MCF 10A (cell line): Measurements from ENCODE around the gene ID4. TPM values are rescaled to one million over a fixed set of nuclear protein-coding genes. Genes with fewer than 3 reads are reported as not detected.
"Not testable (repeated sequence)": the region's sequence is repeated elsewhere in the genome, so short reads cannot be mapped to it uniquely, and the experiment has no call there.

Experiments
- BruUV-seq: library from RNA; stranded (reverse); fragments of 400-500 nt; replicated peaks from 2 replicates; lab custom pipeline; 2021; lab: Mats Ljungman, UMichigan
- CTCF ChIA-PET: fragments of 300-600 bp; sonication (Branson Sonifier 250); formaldehyde crosslinking; extraction: SDS; loops from one replicate; lab custom pipeline; 2021; ENCODE audit warnings: antibody characterized with exemption, inconsistent platforms; lab: Yijun Ruan, JAX
- POLR2A ChIA-PET: fragments of 300-600, 350-650 bp; sonication (Branson Sonifier 250); formaldehyde crosslinking; extraction: SDS; loops from one replicate; lab custom pipeline; 2020; ENCODE audit warnings: antibody characterized with exemption, inconsistent platforms; lab: Yijun Ruan, JAX
- DNase-seq: peaks from one replicate; pipeline ENCODE4 v3.0.0-alpha.2; 2018; ENCODE audit not compliant: unreplicated experiment
- H3K27ac Mint-ChIP-seq: one replicate; pipeline ENCODE4 v1.8.0; 2022; ENCODE audit warnings: mild to moderate bottlenecking, low read depth, mixed read lengths; ENCODE audit not compliant: unreplicated experiment
- H3K27me3 Mint-ChIP-seq: one replicate; pipeline ENCODE4 v1.8.0; 2022; ENCODE audit warnings: mixed read lengths; ENCODE audit not compliant: insufficient read depth, unreplicated experiment
- H3K36me3 Mint-ChIP-seq: one replicate; pipeline ENCODE4 v1.8.0; 2022; ENCODE audit warnings: mild to moderate bottlenecking, moderate library complexity, mixed read lengths; ENCODE audit not compliant: insufficient read depth, unreplicated experiment
- H3K4me1 Mint-ChIP-seq: one replicate; pipeline ENCODE4 v1.8.0; 2022; ENCODE audit warnings: mixed read lengths; ENCODE audit not compliant: insufficient read depth, unreplicated experiment
- H3K4me3 Mint-ChIP-seq: one replicate; pipeline ENCODE4 v1.8.0; 2022; ENCODE audit warnings: mild to moderate bottlenecking, moderate library complexity, mixed read lengths; ENCODE audit not compliant: unreplicated experiment
- H3K9me3 Mint-ChIP-seq: one replicate; pipeline ENCODE4 v1.8.0; 2022; ENCODE audit warnings: mixed read lengths; ENCODE audit not compliant: unreplicated experiment
- intact Hi-C: fragments of 100-400 bp; cut with micrococcal nuclease; formaldehyde crosslinking; loops from 2 replicates; pipeline ENCODE4 v1.14.1; 2022
- total RNA-seq: library from RNA; stranded (reverse); gene quantifications from 2 replicates; pipeline ENCODE4 v1.2.3, GENCODE V29; 2022
- TF ChIP-seq, protein P1 (sequence below): fragments of 200-600 bp; IDR thresholded peaks from one replicate; pipeline ENCODE4 v1.8.0; 2022; ENCODE audit warnings: antibody characterized with exemption, mild to moderate bottlenecking; ENCODE audit not compliant: unreplicated experiment

The ID4 gene
- total RNA-seq, 1 experiment from 2014 or later, result not detected

DNA sequence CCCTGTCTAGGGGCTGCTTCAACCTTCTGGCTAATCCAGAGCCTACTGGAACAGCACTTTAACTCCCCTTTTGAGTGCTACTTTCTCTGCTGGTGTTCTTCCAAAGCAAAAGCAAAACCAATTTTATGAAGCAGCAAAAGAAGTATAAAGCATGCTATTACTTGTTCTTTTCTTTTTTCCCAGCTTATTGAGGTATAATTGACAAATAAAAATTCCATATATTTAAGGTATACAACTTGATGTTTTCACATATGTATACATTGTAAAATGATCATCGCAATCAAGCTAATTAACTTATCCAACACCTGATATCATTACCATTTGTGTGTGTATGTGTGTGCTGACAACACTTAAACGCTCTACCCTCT is 14.9 kb downstream of the ID4 start:
- Mint-ChIP-seq H3K4me1 (peaks cover 4% of the 10 kb centered on the region), H3K27ac (no peak overlapping the region), H3K36me3 (no peaks in the 10 kb centered on the region), H3K27me3 (peaks cover 10% of the 10 kb centered on the region), H3K4me3 (no peak overlapping the region), H3K9me3 (no peaks in the 10 kb centered on the region)
- intact Hi-C loops, result loop anchor here (1.0 to 10.0 kb wide), 4 partner anchors 203 to 1255 kb away; no protein-coding TSS in a partner anchor
- TF ChIP-seq, protein P1, sequence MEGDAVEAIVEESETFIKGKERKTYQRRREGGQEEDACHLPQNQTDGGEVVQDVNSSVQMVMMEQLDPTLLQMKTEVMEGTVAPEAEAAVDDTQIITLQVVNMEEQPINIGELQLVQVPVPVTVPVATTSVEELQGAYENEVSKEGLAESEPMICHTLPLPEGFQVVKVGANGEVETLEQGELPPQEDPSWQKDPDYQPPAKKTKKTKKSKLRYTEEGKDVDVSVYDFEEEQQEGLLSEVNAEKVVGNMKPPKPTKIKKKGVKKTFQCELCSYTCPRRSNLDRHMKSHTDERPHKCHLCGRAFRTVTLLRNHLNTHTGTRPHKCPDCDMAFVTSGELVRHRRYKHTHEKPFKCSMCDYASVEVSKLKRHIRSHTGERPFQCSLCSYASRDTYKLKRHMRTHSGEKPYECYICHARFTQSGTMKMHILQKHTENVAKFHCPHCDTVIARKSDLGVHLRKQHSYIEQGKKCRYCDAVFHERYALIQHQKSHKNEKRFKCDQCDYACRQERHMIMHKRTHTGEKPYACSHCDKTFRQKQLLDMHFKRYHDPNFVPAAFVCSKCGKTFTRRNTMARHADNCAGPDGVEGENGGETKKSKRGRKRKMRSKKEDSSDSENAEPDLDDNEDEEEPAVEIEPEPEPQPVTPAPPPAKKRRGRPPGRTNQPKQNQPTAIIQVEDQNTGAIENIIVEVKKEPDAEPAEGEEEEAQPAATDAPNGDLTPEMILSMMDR, result no peak
- no TSS peak for BruUV-seq
- POLR2A ChIA-PET, result no interaction called here
- DNase-seq, result no peak
- CTCF ChIA-PET, result interaction anchor here (0.6 to 4.0 kb wide), 19 partner anchors 9 to 1256 kb away, joined by 3 to 38 read pairs (median 5); no protein-coding TSS in a partner anchor

DNA sequence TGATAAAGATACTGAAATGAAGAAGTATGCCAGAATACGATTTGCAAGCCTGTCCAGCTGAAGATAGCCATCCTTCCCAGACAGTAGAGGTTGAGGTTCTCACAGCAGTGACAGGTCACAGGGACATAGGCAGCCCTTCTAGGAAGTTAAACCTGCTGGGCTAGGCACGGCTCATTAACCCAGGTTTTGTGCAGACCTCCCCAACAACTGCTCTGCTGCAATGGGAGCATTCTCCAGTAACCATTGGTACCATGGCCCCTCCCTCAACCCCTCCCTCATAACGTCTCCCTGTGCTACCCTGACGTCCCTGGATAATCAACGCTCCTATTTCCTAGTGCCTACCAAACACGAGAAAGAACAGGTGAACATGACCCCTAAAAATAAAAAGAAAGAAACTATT is 15.8 kb downstream of the ID4 start:
- BruUV-seq, result no TSS peak
- no peak overlapping the region for H3K27ac Mint-ChIP-seq
- ChIA-PET POLR2A (no interaction called here), CTCF (interaction anchor here (0.6 to 4.0 kb wide), 4 partner anchors 20 to 1103 kb away, joined by 3 to 14 read pairs (median 4); no protein-coding TSS in a partner anchor)
- peaks cover 19% of the 10 kb centered on the region for H3K27me3 Mint-ChIP-seq
- no peak for DNase-seq
- TF ChIP-seq, protein P1, result no peak
- intact Hi-C loops, result loop anchor here (1.0 to 10.0 kb wide), 4 partner anchors 202 to 1256 kb away; no protein-coding TSS in a partner anchor
- H3K4me3 Mint-ChIP-seq, result no peak overlapping the region
- peaks cover 4% of the 10 kb centered on the region for H3K4me1 Mint-ChIP-seq
- no peaks in the 10 kb centered on the region for H3K9me3 Mint-ChIP-seq
- no peaks in the 10 kb centered on the region for H3K36me3 Mint-ChIP-seq

DNA sequence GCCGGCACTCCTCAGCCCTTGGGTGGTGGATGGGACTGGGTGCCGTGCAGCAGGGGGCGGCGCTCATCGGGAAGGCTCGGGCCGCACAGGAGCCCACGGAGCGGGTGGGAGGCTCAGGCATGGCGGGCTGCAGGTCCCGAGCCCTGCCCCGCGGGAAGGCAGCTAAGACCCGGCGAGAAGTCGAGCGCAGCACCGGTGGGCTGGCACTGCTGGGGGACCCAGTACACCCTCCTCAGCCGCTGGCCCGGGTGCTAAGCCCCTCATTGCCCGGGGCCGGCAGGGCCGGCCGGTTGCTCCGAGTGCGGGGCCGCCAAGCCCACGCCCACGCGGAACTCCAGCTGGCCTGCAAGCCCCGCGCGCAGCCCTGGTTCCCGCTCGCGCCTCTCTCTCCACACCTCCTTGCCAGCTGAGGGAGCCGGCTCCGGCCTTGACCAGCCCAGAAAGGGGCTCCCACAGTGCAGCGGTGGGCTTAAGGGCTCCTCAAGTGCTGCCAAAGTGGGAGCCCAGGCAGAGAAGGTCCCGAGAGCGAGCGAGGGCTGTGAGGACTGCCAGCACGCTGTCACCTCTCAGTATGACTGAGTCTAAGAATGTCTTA is 17.3 kb downstream of the ID4 start:
- not testable (repeated sequence) for H3K36me3 Mint-ChIP-seq, H3K27ac Mint-ChIP-seq, H3K4me1 Mint-ChIP-seq, H3K9me3 Mint-ChIP-seq, H3K4me3 Mint-ChIP-seq, BruUV-seq, DNase-seq
- intact Hi-C loops, result loop anchor here (5.0 to 10.0 kb wide), 2 partner anchors 200 to 1257 kb away; no protein-coding TSS in a partner anchor
- ChIA-PET CTCF (interaction anchor here (0.6 to 4.0 kb wide), 11 partner anchors 33 to 1257 kb away, joined by 3 to 14 read pairs (median 4); no protein-coding TSS in a partner anchor), POLR2A (interaction anchor here (1.0 kb wide), 1 partner anchor 829 kb away, joined by 3 read pairs; no protein-coding TSS in a partner anchor)
- H3K27me3 Mint-ChIP-seq, result peaks cover 25% of the 10 kb centered on the region

DNA sequence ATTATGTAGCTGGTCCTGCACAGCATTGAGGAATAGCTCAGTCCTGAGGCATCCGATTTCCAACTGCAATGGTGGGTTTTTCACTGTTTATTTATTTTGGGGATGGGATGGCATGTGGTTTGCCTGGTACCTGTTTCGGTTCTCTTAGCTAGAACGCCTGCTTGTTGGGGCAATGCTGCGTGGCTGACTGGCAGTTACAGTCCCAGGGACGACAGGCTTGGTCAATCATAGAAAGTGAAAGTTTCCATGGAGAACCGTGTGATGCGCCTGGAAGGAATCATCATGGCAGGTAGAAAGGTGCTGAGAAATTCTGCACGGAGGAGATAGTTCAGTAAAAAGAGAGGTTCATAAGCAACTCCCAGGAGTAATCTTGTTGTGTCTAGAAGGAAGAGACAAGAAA is 18.4 kb downstream of the ID4 start:
- peaks cover 4% of the 10 kb centered on the region for H3K4me1 Mint-ChIP-seq
- H3K27ac Mint-ChIP-seq, result no peak overlapping the region
- DNase-seq, result no peak
- no peak overlapping the region for H3K4me3 Mint-ChIP-seq
- no peaks in the 10 kb centered on the region for H3K9me3 Mint-ChIP-seq
- no TSS peak for BruUV-seq
- CTCF ChIA-PET, result interaction anchor here (0.7 to 2.4 kb wide), 3 partner anchors 200 to 858 kb away, joined by 3 to 8 read pairs (median 3); no protein-coding TSS in a partner anchor
- H3K27me3 Mint-ChIP-seq, result peaks cover 36% of the 10 kb centered on the region
- intact Hi-C loops, result loop anchor here (10.0 kb wide), 1 partner anchor 199 kb away; no protein-coding TSS in a partner anchor
- POLR2A ChIA-PET, result interaction anchor here (1.0 kb wide), 1 partner anchor 830 kb away, joined by 3 read pairs; no protein-coding TSS in a partner anchor
- TF ChIP-seq, protein P1, result no peak
- no peaks in the 10 kb centered on the region for H3K36me3 Mint-ChIP-seq
